GM19351 (cell line): ENCODE data around the gene CACNA2D1.
"Not testable (repeated sequence)": the region's sequence is repeated elsewhere in the genome, so short reads cannot be mapped to it uniquely, and the experiment has no call there.

Experiments used
- ATAC-seq: cut with Tn5 transposase; IDR thresholded peaks from one replicate; pipeline ENCODE4 v1.9.1; 2021; ENCODE audit warnings: mild to moderate bottlenecking, moderate library complexity; ENCODE audit not compliant: unreplicated experiment

The CACNA2D1 gene

GRCh38 chr7:82053453-82054032, 390.0 kb downstream of the CACNA2D1 start:
- peak; percentile 41 for ATAC-seq

GRCh38 chr7:82051601-82052000, 392.0 kb downstream of the CACNA2D1 start:
- no peak for ATAC-seq

GRCh38 chr7:82050792-82051191, 392.8 kb downstream of the CACNA2D1 start:
- ATAC-seq, result no peak

GRCh38 chr7:82049891-82050533, 393.6 kb downstream of the CACNA2D1 start:
- ATAC-seq, result no peak

GRCh38 chr7:82049442-82049841, 394.1 kb downstream of the CACNA2D1 start:
- peak; percentile 56 for ATAC-seq

GRCh38 chr7:82044497-82045080, 399.0 kb downstream of the CACNA2D1 start:
- peak; percentile 83 for ATAC-seq

- no peak for ATAC-seq
Measured at GRCh38 chr7:82039621-82040020, 404.0 kb downstream of the CACNA2D1 start.

GRCh38 chr7:82036146-82036886, 407.3 kb downstream of the CACNA2D1 start:
- no peak for ATAC-seq

GRCh38 chr7:82035456-82035855, 408.1 kb downstream of the CACNA2D1 start:
- no peak for ATAC-seq

GRCh38 chr7:82032901-82033300, 410.7 kb downstream of the CACNA2D1 start:
- ATAC-seq, result no peak

- no peak for ATAC-seq
Measured at GRCh38 chr7:82029236-82029913, 414.2 kb downstream of the CACNA2D1 start.

- ATAC-seq, result no peak
Measured at GRCh38 chr7:82028097-82028496, 415.5 kb downstream of the CACNA2D1 start.

- no peak for ATAC-seq
Measured at GRCh38 chr7:82021713-82022112, 421.9 kb downstream of the CACNA2D1 start.

- no peak for ATAC-seq
Measured at GRCh38 chr7:82021036-82021435, 422.5 kb downstream of the CACNA2D1 start.

- no peak for ATAC-seq
Measured at GRCh38 chr7:82019551-82020475, 423.8 kb downstream of the CACNA2D1 start.

- no peak for ATAC-seq
Measured at GRCh38 chr7:82018226-82018625, 425.4 kb downstream of the CACNA2D1 start.

- ATAC-seq, result no peak
Measured at GRCh38 chr7:82017334-82017943, 426.1 kb downstream of the CACNA2D1 start.

GRCh38 chr7:82015751-82016150, 427.8 kb downstream of the CACNA2D1 start:
- no peak for ATAC-seq

- not testable (repeated sequence) for ATAC-seq
Measured at GRCh38 chr7:82014574-82014973, 429.0 kb downstream of the CACNA2D1 start.

- no peak for ATAC-seq
Measured at GRCh38 chr7:82012453-82012852, 431.1 kb downstream of the CACNA2D1 start.
